Motor neuron (in vitro differentiated cells): ENCODE measurements around the gene PIGV. TPM values are rescaled to one million over a fixed set of nuclear protein-coding genes. Genes with fewer than 3 reads are reported as not detected.
"Not testable (repeated sequence)": the region's sequence is repeated elsewhere in the genome, so short reads cannot be mapped to it uniquely, and the experiment has no call there.

Experiments used
- ATAC-seq, 8 experiments: fragments of 200-7000 bp; cut with Tn5 transposase; replicated peaks in 6 of 8; 2 replicates each; pipeline ENCODE4 v1.8.0; 2021; ENCODE audit warnings: mild to moderate bottlenecking in 8 of 8, moderate library complexity in 8 of 8
- H3K27ac ChIP-seq, 2 donors: fragments of 250-450 bp; sonication (Bioruptor Pico); 2 replicates each; pipeline ENCODE4 v1.9.0; 2021; ENCODE audit warnings: antibody characterized with exemption in 2 of 2, mild to moderate bottlenecking in 2 of 2, moderate library complexity in 1 of 2
- H3K4me1 ChIP-seq, 2 donors: fragments of 250-450 bp; sonication (Bioruptor Pico); replicated peaks in 1 of 2; 2 replicates each; pipeline ENCODE4 v1.6.1; 2021; ENCODE audit warnings: antibody characterized with exemption in 2 of 2, mild to moderate bottlenecking in 2 of 2, moderate library complexity in 1 of 2
- H3K4me3 ChIP-seq, 5 donors: fragments of 250-450 bp; sonication (Bioruptor Pico); 2 replicates each; pipeline ENCODE4 v1.9.0; 2021; ENCODE audit warnings: antibody characterized with exemption in 5 of 5, mild to moderate bottlenecking in 5 of 5, moderate library complexity in 4 of 5
- WGBS, 10 experiments: fragments of 450-650 bp; shearing (Covaris generic); methylation state at CpG; one replicate each; pipeline ENCODE4 v1.0.0; 2022; 5-methylcytosine and 5-hydroxymethylcytosine counted together
- in situ Hi-C, 9 experiments: fragments of 400-800 bp; cut with MboI; loops; one replicate each; pipeline ENCODE4 v1.15.0; 2021; ENCODE audit warnings: low sequenced_read_pairs in 9 of 9, low pct_unique_long_range_greater_than_20kb in 2 of 9; ENCODE audit not compliant: unreplicated experiment in 9 of 9
- total RNA-seq, 8 experiments: library from RNA; unstranded; fragments of 300-600 nt; gene quantifications; 2 replicates each; pipeline versions ENCODE4 v1.2.3 to v1.2.4, GENCODE V29; 2022

The PIGV gene
- total RNA-seq, 8 experiments from 2014 or later = 8.2 to 26.7 (median 10.3) TPM

DNA sequence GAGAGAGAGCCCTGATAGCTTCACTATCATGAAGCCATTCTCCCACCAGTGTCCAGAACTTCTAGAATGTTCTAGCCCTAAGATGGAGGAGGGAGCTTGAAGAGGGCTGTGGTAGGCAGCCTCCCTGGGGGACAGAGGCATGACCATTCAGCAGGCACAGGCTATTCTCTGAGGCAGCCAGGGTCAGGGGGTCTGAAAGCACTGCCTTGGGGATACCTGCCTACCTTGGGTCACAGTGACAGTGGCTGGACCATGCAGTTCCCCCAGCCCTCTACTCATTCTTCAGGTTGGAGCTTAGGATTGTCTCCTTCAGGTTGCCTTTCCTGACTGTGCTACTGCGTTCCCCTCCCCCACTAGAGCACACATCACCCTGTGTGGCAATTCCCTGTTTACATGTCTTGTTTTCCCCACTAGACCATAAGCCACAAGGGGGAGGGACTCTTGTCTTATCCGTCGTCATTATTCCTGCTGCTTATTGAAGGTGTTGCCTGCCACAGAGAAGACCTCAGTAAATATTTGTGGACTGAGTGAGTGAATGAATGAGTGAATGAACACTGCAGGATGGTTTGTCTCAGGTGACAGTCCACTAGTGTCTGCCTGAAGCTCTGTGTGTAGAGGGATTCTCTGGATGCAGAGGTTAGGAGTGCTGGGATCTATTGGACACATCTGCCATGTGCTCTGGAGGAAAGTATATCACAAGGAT is 43.9 kb downstream of the PIGV start:
- Histone ChIP-seq H3K27ac (peak overlapping the region in 1 of 2 donors; percentile 47), H3K4me1 (peaks cover 3 to 12% of the 10 kb centered on the region in 2 donors), H3K4me3 (no peak overlapping the region)
- peak in 1 of 8 experiments; percentile 19 for ATAC-seq
- in situ Hi-C loops = no loop called here
- 40 to 89% (median 56%) methylated on average over 1 to 3 of the region's 3 CpGs; no CpG with 5 or more reads in 3 of the 10 experiments for WGBS, 10 experiments

DNA sequence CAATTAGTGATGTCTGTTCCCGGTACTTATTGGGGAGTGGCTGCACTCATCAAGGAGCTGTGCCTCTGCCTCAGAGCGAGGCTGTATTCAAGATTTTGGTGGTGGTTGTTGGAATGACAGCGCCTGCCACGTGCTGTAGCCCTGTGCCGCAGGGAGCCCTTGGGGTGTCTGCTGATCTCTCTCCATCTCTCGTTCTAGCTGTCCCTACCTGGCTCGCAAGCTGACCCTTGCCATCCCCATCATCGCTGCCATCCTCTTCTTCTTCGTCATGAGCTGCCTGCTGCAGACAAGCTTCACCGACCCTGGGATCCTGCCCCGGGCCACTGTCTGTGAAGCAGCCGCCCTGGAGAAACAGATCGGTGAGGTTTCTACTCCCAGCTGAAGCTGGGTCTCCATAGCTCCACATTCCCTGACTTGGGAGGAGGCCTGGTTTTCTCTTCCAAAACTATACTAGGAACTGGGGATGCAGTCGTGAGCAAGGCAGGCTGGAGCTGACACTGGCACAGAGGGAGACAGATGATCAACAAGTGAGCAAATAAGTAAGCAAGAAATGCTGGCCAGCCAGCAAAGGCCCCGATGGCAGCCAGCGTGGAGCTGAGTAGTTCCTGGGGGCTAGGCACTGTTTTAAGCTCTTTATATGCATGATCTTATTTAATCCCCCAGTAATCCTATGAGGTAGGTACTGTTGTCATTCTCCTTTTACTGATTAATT is 44.7 kb downstream of the PIGV start:
- H3K27ac ChIP-seq = no peak overlapping the region
- H3K4me3 ChIP-seq = no peak overlapping the region
- H3K4me1 ChIP-seq = peaks cover 3 to 11% of the 10 kb centered on the region in 2 donors
- in situ Hi-C loops = no loop called here
- peak in 2 of 8 experiments; percentile 18 to 46 for ATAC-seq
- 50 to 100% (median 89%) methylated on average over 1 to 15 of the region's 16 CpGs; no CpG with 5 or more reads in 1 of the 10 experiments for WGBS, 10 experiments

DNA sequence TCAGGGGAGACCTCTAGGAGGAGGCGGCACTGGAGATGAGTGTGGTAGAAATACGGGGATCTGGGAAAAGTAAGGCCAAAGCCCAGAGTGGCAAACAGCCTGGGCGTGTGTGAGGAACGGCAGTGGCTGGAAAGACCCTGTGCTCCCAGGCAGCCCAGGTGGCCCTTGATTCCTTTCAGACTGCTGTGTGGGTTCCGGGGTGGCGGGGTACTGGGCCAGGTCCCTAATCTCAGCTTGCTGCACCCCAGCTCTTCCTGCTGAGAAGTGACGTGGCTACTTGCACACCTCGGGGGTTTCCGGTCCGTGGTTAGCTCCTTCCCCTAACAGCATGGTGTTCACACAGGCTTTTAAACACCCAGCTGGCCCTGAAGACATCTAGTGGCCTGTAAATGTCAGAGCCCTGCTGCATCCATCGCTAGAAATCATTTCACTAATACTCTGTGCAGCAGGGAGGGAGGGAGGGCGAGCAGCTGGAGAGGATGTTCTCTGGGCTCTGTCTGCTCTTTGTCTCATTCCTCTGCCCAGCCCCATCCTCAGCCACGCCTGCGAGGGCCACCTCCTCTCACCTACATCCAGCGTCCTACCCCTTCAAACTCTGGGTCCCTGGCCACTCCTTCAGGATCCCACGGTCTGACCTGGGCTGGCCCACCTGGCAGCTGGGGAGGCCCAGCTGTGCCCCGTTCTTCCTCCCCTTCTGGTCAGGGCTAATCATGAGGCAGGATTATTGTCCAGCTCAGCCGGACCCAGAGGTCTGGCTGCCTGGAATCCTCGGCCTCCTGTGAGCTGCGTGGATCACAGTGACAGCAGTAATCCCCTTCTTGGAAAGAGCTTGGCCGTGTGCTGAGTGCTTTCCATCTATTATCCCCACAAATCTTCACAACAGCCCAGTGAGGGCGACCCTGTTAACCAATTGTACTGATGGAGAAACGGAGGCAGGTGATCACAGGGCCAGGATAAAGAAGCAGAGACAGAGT is 46.0 kb downstream of the PIGV start:
- H3K27ac ChIP-seq = peak overlapping the region in 1 of 2 donors; percentile 20
- ATAC-seq = peak in 1 of 8 experiments; percentile 18
- in situ Hi-C loops = no loop called here

GRCh38 chr1:26837665-26838064 is 49.9 kb downstream of the PIGV start:
- H3K4me3 ChIP-seq, ATAC-seq, H3K27ac ChIP-seq, H3K4me1 ChIP-seq, in situ Hi-C loops: not testable (repeated sequence)
- 86 to 96% (median 93%) methylated on average over 4 to 5 of the region's 5 CpGs; no CpG with 5 or more reads in 5 of the 10 experiments for WGBS, 10 experiments

More for the DNA sequence above, 46.0 kb downstream of the PIGV start:
- WGBS, 10 experiments = 60 to 100% (median 92%) methylated on average over 1 to 12 of the region's 23 CpGs; no CpG with 5 or more reads in 1 of the 10 experiments
- Histone ChIP-seq H3K4me1 (no peaks in the 10 kb centered on the region), H3K4me3 (no peak overlapping the region)

DNA sequence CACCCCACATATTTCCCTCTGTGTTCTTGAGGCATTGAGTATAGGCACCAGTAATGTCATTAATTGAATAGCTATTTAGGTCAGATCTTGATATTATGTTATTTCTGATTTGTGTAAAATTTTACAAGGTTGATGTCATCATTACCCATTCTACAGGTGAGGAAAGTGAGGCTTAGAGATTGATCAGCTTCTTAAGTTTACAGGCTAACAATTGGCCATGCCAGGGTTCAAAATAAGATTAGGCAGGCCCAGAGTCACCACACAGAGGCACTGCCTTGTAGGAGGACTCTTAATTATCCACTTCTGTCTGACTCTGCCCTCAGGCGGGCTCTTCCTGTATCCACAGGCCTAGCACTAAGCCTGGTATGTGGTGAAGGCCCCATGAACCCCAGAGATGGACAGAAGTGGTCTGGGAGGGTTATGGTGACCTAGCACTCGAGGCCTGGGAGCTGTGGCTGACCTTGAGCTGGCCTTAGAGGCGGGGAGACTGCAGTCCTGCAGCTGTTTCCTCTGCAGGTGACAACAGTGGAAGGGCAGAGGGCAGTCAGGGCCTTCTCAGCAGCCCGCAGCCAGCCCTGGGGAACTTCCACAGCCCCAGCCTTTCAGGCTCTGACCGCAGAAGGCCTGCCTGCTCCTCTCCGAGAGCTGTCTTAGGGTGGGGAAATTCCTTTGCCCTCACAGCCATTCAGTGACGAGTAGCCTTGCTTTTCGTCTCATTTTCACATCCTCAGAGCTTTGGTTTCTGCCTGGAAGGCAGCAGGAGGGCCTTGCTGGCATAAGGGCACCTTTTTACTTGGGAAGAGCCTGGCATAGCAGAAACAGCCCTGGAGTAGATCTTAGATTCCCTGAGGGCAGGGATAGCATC is 51.0 kb downstream of the PIGV start:
- in situ Hi-C loops = no loop called here
- no peak for ATAC-seq
- 73 to 100% (median 83%) methylated on average over 1 to 7 of the region's 8 CpGs; no CpG with 5 or more reads in 4 of the 10 experiments for WGBS, 10 experiments
- Histone ChIP-seq H3K4me3 (no peak overlapping the region), H3K4me1 (no peaks in the 10 kb centered on the region), H3K27ac (no peak overlapping the region)

DNA sequence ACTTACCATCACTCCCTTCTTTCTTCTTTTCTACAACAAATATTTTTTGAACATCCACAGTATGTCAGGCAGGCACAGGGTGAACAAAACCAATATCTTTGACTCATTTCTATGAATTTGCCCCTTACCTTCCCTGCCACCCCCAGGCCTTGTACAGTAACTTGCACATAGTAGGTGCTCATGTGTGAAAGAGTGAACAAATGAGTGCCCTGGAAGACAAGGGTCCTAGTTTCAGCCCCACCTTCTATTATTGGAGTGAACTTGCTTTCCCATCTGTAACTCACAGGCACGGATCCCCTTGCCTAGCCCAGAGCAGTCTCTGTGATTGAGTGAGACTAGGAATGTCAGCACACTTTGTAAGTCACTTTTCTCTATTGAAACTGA is 51.6 kb downstream of the PIGV start:
- no peak overlapping the region for H3K27ac ChIP-seq
- H3K4me1 ChIP-seq = no peaks in the 10 kb centered on the region
- ATAC-seq = no peak
- in situ Hi-C loops = no loop called here
- H3K4me3 ChIP-seq = no peak overlapping the region
- WGBS, 10 experiments = 83 to 100% (median 92%) methylated on average over 1 of the region's 1 CpG; no CpG with 5 or more reads in 5 of the 10 experiments

- peak in 2 of 8 experiments; percentile 16 to 33 for ATAC-seq
- WGBS, 10 experiments = 60 to 100% (median 86%) methylated on average over 1 to 4 of the region's 6 CpGs; no CpG with 5 or more reads in 3 of the 10 experiments
- H3K27ac ChIP-seq = no peak overlapping the region
- no peaks in the 10 kb centered on the region for H3K4me1 ChIP-seq
- no peak overlapping the region for H3K4me3 ChIP-seq
- in situ Hi-C loops = no loop called here
Measured at GRCh38 chr1:26839779-26840178, 52.0 kb downstream of the PIGV start.

DNA sequence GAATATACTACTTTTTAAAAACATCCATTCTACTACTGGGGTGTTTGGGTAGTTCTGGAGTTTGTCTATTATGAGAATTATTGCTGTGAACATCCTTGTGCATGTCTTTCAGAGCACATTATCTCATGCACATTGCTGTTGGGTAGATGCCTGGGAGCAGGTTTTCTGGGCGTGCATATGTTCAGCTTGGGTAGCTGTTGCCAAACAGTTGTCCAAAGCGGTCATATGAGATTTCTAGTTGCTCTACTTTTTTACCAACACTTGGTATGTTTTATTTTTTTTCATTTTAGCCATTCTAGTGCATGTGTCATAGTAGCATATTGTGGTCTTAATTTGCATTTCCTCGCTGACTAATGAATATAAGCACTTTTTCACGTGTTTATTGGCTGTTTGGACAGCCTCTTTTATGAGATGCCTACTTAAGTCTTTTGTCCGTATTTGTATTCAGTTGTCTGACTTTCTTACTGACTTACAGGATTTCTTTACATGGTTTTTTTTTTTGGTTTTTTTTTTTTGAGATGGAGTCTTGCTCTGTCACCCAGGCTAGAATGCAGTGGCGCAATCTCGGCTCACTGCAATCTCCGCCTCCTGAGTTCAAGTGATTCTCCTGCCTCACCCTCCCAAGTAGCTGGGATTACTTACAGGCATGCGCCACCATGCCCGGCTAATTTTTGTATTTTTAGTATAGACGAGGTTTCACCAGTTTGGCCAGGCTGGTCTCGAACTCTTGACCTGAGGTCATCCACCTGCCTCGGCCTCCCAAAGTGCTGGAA is 56.9 kb downstream of the PIGV start:
- WGBS, 10 experiments = 51 to 100% (median 90%) methylated on average over 4 to 13 of the region's 13 CpGs
- in situ Hi-C loops = no loop called here
- peak in 3 of 8 experiments; percentile 28 to 86 (median 63) for ATAC-seq

GRCh38 chr1:26847826-26848225 is 60.1 kb downstream of the PIGV start:
- H3K27ac ChIP-seq, H3K4me3 ChIP-seq, in situ Hi-C loops, ATAC-seq, H3K4me1 ChIP-seq: not testable (repeated sequence)
- WGBS, 10 experiments = 67 to 100% (median 89%) methylated on average over 2 to 6 of the region's 6 CpGs; no CpG with 5 or more reads in 1 of the 10 experiments

More for the DNA sequence above, 56.9 kb downstream of the PIGV start:
- Histone ChIP-seq H3K27ac (no peak overlapping the region), H3K4me3 (no peak overlapping the region), H3K4me1 (no peaks in the 10 kb centered on the region)
